ENCODE measurements around the gene ARHGAP6. TPM values are rescaled to one million over a fixed set of nuclear protein-coding genes. Genes with fewer than 3 reads are reported as not detected.

ARHGAP6 gene
- total RNA-seq, 1 donor from 2014 or later: 1.2 TPM

DNA sequence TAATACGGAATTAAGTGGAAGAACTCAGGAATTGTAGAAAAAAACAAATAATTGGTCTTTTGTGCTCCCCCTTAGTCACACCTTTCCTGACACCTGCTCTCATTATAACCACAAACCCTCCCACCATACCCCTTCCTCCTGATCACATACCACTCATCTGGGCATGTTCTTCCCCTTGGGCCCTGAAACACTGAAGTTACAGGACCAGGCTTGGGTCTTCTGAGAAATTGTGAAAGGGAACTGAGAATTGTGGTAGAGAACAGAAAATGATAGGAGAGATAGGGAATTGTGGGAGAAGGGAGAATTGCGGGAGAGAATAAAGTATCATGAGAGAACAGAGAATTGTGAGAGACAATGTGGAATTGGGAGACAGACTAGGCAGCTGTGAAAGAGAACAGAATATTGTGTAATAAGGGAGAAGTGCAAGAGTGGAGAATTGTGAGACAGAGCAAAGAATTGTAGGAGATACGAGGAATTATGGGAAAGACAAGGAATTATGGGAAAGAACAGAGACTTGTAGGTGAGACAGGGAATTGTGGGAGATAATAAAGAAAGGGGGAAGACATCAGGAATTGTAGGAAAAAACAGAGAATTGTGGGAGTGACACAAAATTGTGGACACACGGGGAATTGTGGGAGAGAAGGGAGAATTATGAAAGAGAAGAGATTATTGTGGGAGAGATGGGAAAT, 557.3 kb downstream of the ARHGAP6 start:
- H3K36me3 ChIP-seq: no peaks in the 10 kb centered on the region
- H3K27me3 ChIP-seq: no peaks in the 10 kb centered on the region
- H3K9me3 Mint-ChIP-seq: peaks cover 3% of the 10 kb centered on the region
- peaks cover 3% of the 10 kb centered on the region for H3K4me1 Mint-ChIP-seq
- no peak for TF ChIP-seq CTCF (IDR thresholded peaks at IDR 0.05)
- no peak overlapping the region for H3K27ac Mint-ChIP-seq
- no peaks in the 10 kb centered on the region for H3K9me3 ChIP-seq (ENCODE audit: low read depth)
- H4K20me1 ChIP-seq (ENCODE audit: low read depth): peaks cover 7% of the 10 kb centered on the region
- H3K36me3 Mint-ChIP-seq: peaks cover 2% of the 10 kb centered on the region
- H2AFZ ChIP-seq (replicated peaks): no peak overlapping the region
- no peak for DNase-seq (ENCODE audit: low spot score)
- no peak overlapping the region for H3K4me3 ChIP-seq
- H3F3A ChIP-seq (ENCODE audit: low read depth): no peaks in the 10 kb centered on the region
- no peak overlapping the region for H3K9ac ChIP-seq
- no peak overlapping the region for H3K4me3 Mint-ChIP-seq
- no peak overlapping the region for H3K4me2 ChIP-seq
- peaks cover 22% of the 10 kb centered on the region for H3K79me2 ChIP-seq (ENCODE audit: low read depth)
- no peaks in the 10 kb centered on the region for H3K4me1 ChIP-seq
- no peak overlapping the region for H3K27ac ChIP-seq
- peaks cover 3% of the 10 kb centered on the region for H3K27me3 Mint-ChIP-seq (ENCODE audit: insufficient read depth, low read depth)

- H3K27ac ChIP-seq: no peak overlapping the region
- no peak overlapping the region for H3K4me3 Mint-ChIP-seq
- TF ChIP-seq EZH2 (IDR thresholded peaks at IDR 0.05) (no peak), EZH2phosphoT487 (IDR thresholded peaks at IDR 0.05) (no peak), CTCF (IDR thresholded peaks at IDR 0.05) (no peak)
- no peaks in the 10 kb centered on the region for H3K9me3 Mint-ChIP-seq
- H3K4me1 Mint-ChIP-seq: peaks cover 23% of the 10 kb centered on the region
- peaks cover 3% of the 10 kb centered on the region for H3K27me3 Mint-ChIP-seq (ENCODE audit: insufficient read depth, low read depth)
- no peaks in the 10 kb centered on the region for H3K9me3 ChIP-seq (ENCODE audit: low read depth)
- H3K79me2 ChIP-seq (ENCODE audit: low read depth): no peaks in the 10 kb centered on the region
- H2AFZ ChIP-seq (replicated peaks): no peak overlapping the region
- no peak overlapping the region for H3K4me3 ChIP-seq
- DNase-seq (ENCODE audit: low spot score): no peak
- no peaks in the 10 kb centered on the region for H4K20me1 ChIP-seq (ENCODE audit: low read depth)
- H3K4me2 ChIP-seq: no peak overlapping the region
- H3K36me3 ChIP-seq: no peaks in the 10 kb centered on the region
- no peak overlapping the region for H3K27ac Mint-ChIP-seq
- no peak overlapping the region for H3K9ac ChIP-seq
- H3K36me3 Mint-ChIP-seq: peaks cover 2% of the 10 kb centered on the region
- no peaks in the 10 kb centered on the region for H3K4me1 ChIP-seq
- H3K27me3 ChIP-seq: no peaks in the 10 kb centered on the region
- H3F3A ChIP-seq (ENCODE audit: low read depth): no peaks in the 10 kb centered on the region
Measured at GRCh38 chrX:11105080-11105479, 560.6 kb downstream of the ARHGAP6 start.

DNA sequence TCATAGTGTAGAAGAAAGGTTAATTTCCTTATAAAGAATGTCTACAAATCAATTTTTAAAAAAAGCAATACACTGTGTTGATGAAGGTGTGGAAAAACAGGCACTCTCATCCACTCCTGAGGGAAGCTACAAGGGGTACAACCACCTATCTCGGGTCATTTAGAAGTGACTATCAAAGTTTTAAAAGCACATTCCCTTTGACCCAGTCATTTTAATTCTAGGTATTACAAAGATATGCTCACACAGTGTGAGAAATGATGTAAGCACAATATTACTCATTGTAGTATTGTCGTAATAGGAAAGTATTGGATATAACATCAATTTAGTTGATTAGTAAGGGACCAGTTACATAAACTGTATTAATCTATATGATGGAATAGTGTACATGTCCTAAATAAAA, 562.0 kb downstream of the ARHGAP6 start:
- peaks cover 25% of the 10 kb centered on the region for H3K4me1 Mint-ChIP-seq
- peaks cover 2% of the 10 kb centered on the region for H3K36me3 Mint-ChIP-seq
- H3K27me3 ChIP-seq: no peaks in the 10 kb centered on the region
- H3K4me3 Mint-ChIP-seq: no peak overlapping the region
- no peaks in the 10 kb centered on the region for H3K9me3 Mint-ChIP-seq
- H3K4me2 ChIP-seq: no peak overlapping the region
- H3K27ac Mint-ChIP-seq: no peak overlapping the region
- no peaks in the 10 kb centered on the region for H4K20me1 ChIP-seq (ENCODE audit: low read depth)
- no peaks in the 10 kb centered on the region for H3K36me3 ChIP-seq
- no peaks in the 10 kb centered on the region for H3K9me3 ChIP-seq (ENCODE audit: low read depth)
- no peak overlapping the region for H3K27ac ChIP-seq
- H3K9ac ChIP-seq: no peak overlapping the region
- DNase-seq (ENCODE audit: low spot score): no peak
- TF ChIP-seq CTCF (IDR thresholded peaks at IDR 0.05): no peak
- TF ChIP-seq EZH2 (IDR thresholded peaks at IDR 0.05): no peak
- TF ChIP-seq EZH2phosphoT487 (IDR thresholded peaks at IDR 0.05): no peak
- no peaks in the 10 kb centered on the region for H3K79me2 ChIP-seq (ENCODE audit: low read depth)
- H3K4me3 ChIP-seq: no peak overlapping the region
- no peaks in the 10 kb centered on the region for H3F3A ChIP-seq (ENCODE audit: low read depth)
- no peak overlapping the region for H2AFZ ChIP-seq (replicated peaks)
- H3K4me1 ChIP-seq: no peaks in the 10 kb centered on the region
- peaks cover 3% of the 10 kb centered on the region for H3K27me3 Mint-ChIP-seq (ENCODE audit: insufficient read depth, low read depth)

Data from neural progenitor cell (in vitro differentiated cells).